Caco-2 (cell line): ENCODE results near the gene NFIC. TPM values are rescaled to one million over a fixed set of nuclear protein-coding genes. Genes with fewer than 3 reads are reported as not detected.

Source experiments
- BruUV-seq: library from RNA; stranded (reverse); fragments of 400-500 nt; replicated peaks from 2 replicates; lab custom pipeline; 2021; lab: Mats Ljungman, UMichigan
- CTCF ChIA-PET: fragments of 300-600 bp; sonication (Branson Sonifier 250); formaldehyde crosslinking; loops from one replicate; lab custom pipeline; 2022; ENCODE audit warnings: antibody characterized with exemption; lab: Charles Lee
- POLR2A ChIA-PET: fragments of 300-600 bp; sonication (Branson Sonifier 250); formaldehyde crosslinking; loops from one replicate; lab custom pipeline; 2022; ENCODE audit warnings: antibody characterized with exemption; lab: Charles Lee
- DNase-seq, 2 experiments: peaks; one replicate each; pipeline versions ENCODE4 v3.0.0 to v3.0.0-alpha.2; 2020 to 2022
- H3K27me3 ChIP-seq: replicated peaks from 2 replicates; pipeline ENCODE4 v1.6.0; 2011; ENCODE audit warnings: low read length; ENCODE audit not compliant: control insufficient read depth, insufficient read depth
- H3K36me3 ChIP-seq: 2 replicates; pipeline ENCODE4 v1.5.1; 2011; ENCODE audit warnings: low read length; ENCODE audit not compliant: control insufficient read depth, insufficient read depth
- H3K4me1 ChIP-seq: fragments of 250-450 bp; sonication (Bioruptor Pico); 2 replicates; pipeline ENCODE4 v1.5.1; 2020; ENCODE audit warnings: mild to moderate bottlenecking
- H3K4me3 ChIP-seq: 2 replicates; pipeline ENCODE4 v1.5.1; 2011; ENCODE audit warnings: low read depth, mild to moderate bottlenecking, control low read depth, low read length
- H3K9me3 ChIP-seq: fragments of 250-450 bp; sonication (Bioruptor Pico); 2 replicates; pipeline ENCODE4 v1.5.1; 2020; ENCODE audit warnings: mild to moderate bottlenecking, moderate library complexity
- H3K27ac Mint-ChIP-seq: one replicate; pipeline ENCODE4 v1.8.0; 2022; ENCODE audit warnings: mixed read lengths; ENCODE audit not compliant: unreplicated experiment
- H3K27me3 Mint-ChIP-seq: one replicate; pipeline ENCODE4 v1.8.0; 2022; ENCODE audit warnings: mixed read lengths; ENCODE audit not compliant: insufficient read depth, unreplicated experiment
- H3K36me3 Mint-ChIP-seq: one replicate; pipeline ENCODE4 v1.8.0; 2022; ENCODE audit warnings: mild to moderate bottlenecking, mixed read lengths; ENCODE audit not compliant: insufficient read depth, unreplicated experiment
- H3K4me1 Mint-ChIP-seq: one replicate; pipeline ENCODE4 v1.8.0; 2022; ENCODE audit warnings: low read depth, mixed read lengths; ENCODE audit not compliant: unreplicated experiment
- H3K4me3 Mint-ChIP-seq: one replicate; pipeline ENCODE4 v1.8.0; 2022; ENCODE audit warnings: mild to moderate bottlenecking, moderate library complexity, mixed read lengths; ENCODE audit not compliant: unreplicated experiment
- H3K9me3 Mint-ChIP-seq: one replicate; pipeline ENCODE4 v1.8.0; 2022; ENCODE audit warnings: mixed read lengths; ENCODE audit not compliant: unreplicated experiment
- intact Hi-C: fragments of 100-400 bp; cut with micrococcal nuclease; formaldehyde crosslinking; loops from one replicate; pipeline ENCODE4 v1.10.0; 2022; ENCODE audit not compliant: unreplicated experiment
- total RNA-seq: library from RNA; stranded (reverse); gene quantifications from 2 replicates; pipeline ENCODE4 v1.2.3, GENCODE V29; 2022
- TF ChIP-seq, protein P1 (sequence below), 2 experiments: fragments of 200-600 bp in 1 of 2; IDR thresholded peaks; 1 replicate in 1 of 2; 2 replicates in 1 of 2; pipeline versions ENCODE4 v1.5.1 to v1.8.0; 2011 to 2022; ENCODE audit warnings: antibody characterized with exemption in 1 of 2, control low read depth in 1 of 2, inconsistent platforms in 1 of 2, low read depth in 1 of 2, low read length in 1 of 2, mild to moderate bottlenecking in 1 of 2, moderate library complexity in 1 of 2; ENCODE audit not compliant: insufficient read depth in 1 of 2, severe bottlenecking in 1 of 2, unreplicated experiment in 1 of 2

The NFIC gene
- total RNA-seq, 1 experiment from 2014 or later, result 5.1 TPM

- CTCF ChIA-PET, result interaction anchor here (0.6 to 1.4 kb wide), 2 partner anchors 53 to 169 kb away, joined by 3 to 5 read pairs; no protein-coding TSS in a partner anchor
These were observed 65.5 kb downstream of the NFIC start for GRCh38 chr19:3431760-3432397.

GRCh38 chr19:3433313-3433712 is 66.9 kb downstream of the NFIC start:
- no peaks in the 10 kb centered on the region for H3K9me3 Mint-ChIP-seq
- no peaks in the 10 kb centered on the region for H3K27me3 ChIP-seq
- H3K4me1 Mint-ChIP-seq, result no peaks in the 10 kb centered on the region
- H3K27me3 Mint-ChIP-seq, result no peaks in the 10 kb centered on the region
- H3K36me3 Mint-ChIP-seq, result no peaks in the 10 kb centered on the region
- H3K4me1 ChIP-seq, result no peaks in the 10 kb centered on the region
- BruUV-seq, result no TSS peak
- no peaks in the 10 kb centered on the region for H3K9me3 ChIP-seq
- no peak overlapping the region for H3K4me3 ChIP-seq
- H3K27ac Mint-ChIP-seq, result no peak overlapping the region
- POLR2A ChIA-PET, result no interaction called here
- H3K4me3 Mint-ChIP-seq, result no peak overlapping the region
- CTCF ChIA-PET, result no interaction called here
- TF ChIP-seq, protein P1, sequence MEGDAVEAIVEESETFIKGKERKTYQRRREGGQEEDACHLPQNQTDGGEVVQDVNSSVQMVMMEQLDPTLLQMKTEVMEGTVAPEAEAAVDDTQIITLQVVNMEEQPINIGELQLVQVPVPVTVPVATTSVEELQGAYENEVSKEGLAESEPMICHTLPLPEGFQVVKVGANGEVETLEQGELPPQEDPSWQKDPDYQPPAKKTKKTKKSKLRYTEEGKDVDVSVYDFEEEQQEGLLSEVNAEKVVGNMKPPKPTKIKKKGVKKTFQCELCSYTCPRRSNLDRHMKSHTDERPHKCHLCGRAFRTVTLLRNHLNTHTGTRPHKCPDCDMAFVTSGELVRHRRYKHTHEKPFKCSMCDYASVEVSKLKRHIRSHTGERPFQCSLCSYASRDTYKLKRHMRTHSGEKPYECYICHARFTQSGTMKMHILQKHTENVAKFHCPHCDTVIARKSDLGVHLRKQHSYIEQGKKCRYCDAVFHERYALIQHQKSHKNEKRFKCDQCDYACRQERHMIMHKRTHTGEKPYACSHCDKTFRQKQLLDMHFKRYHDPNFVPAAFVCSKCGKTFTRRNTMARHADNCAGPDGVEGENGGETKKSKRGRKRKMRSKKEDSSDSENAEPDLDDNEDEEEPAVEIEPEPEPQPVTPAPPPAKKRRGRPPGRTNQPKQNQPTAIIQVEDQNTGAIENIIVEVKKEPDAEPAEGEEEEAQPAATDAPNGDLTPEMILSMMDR (IDR thresholded peaks at IDR 0.05; ENCODE audit: insufficient read depth in 1 of 2, low read depth in 1 of 2, low read length in 1 of 2, severe bottlenecking in 1 of 2, unreplicated experiment in 1 of 2), result no peak
- no peaks in the 10 kb centered on the region for H3K36me3 ChIP-seq
- intact Hi-C loops, result no loop called here
- DNase-seq, result no peak

More at GRCh38 chr19:3431760-3432397, 65.5 kb downstream of the NFIC start:
- Histone ChIP-seq H3K9me3 (no peaks in the 10 kb centered on the region), H3K4me3 (no peak overlapping the region), H3K27me3 (no peaks in the 10 kb centered on the region), H3K4me1 (no peaks in the 10 kb centered on the region), H3K36me3 (no peaks in the 10 kb centered on the region)
- H3K4me1 Mint-ChIP-seq, result no peaks in the 10 kb centered on the region
- TF ChIP-seq, protein P1 (IDR thresholded peaks at IDR 0.05; ENCODE audit: insufficient read depth in 1 of 2, low read depth in 1 of 2, low read length in 1 of 2, severe bottlenecking in 1 of 2, unreplicated experiment in 1 of 2), result no peak
- no peaks in the 10 kb centered on the region for H3K9me3 Mint-ChIP-seq
- H3K27ac Mint-ChIP-seq, result no peak overlapping the region
- intact Hi-C loops, result no loop called here
- H3K4me3 Mint-ChIP-seq, result no peak overlapping the region
- POLR2A ChIA-PET, result no interaction called here
- H3K27me3 Mint-ChIP-seq, result no peaks in the 10 kb centered on the region
- H3K36me3 Mint-ChIP-seq, result no peaks in the 10 kb centered on the region
- BruUV-seq, result no TSS peak
- no peak for DNase-seq

DNA sequence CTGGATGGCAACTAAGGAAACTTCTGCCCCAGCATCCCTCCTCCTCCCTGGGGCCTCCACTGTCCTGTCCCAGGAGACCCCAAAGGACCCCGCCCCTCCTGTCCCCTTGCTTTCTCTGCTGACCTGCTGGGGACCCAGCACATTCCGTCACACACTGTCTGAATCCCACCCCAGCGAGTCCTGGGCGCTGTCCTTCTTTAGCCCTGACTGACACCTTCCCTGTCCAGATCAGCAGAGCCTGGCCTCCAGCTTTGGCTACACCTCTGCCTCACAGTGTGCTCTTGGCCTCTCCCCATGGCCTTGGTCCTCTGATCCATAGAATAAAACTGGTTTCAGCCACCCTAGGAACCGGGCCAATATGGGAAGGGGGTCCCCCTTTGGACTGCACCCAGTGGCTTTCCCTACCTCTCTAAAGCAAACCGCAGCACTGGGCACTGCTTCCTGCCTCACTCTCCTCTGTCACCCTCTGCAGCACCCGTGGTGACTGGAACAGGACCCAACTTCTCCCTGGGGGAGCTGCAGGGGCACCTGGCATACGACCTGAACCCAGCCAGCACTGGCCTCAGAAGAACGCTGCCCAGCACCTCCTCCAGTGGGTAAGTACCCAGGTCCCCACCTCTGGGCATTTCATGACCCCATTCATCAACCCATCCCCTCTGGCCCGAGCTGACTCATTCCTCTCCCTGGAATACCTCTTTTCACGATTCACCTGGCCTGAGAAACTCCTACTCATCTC is 67.6 kb downstream of the NFIC start:
- Mint-ChIP-seq H3K36me3 (no peaks in the 10 kb centered on the region), H3K4me3 (peak overlapping the region; percentile 80), H3K27me3 (no peaks in the 10 kb centered on the region), H3K27ac (peak overlapping the region; percentile 96), H3K4me1 (no peaks in the 10 kb centered on the region), H3K9me3 (no peaks in the 10 kb centered on the region)
- ChIA-PET POLR2A (no interaction called here), CTCF (interaction anchor here (1.3 kb wide), 1 partner anchor 51 kb away, joined by 5 read pairs; no protein-coding TSS in a partner anchor)
- intact Hi-C loops, result no loop called here
- Histone ChIP-seq H3K4me1 (no peaks in the 10 kb centered on the region), H3K27me3 (no peaks in the 10 kb centered on the region), H3K9me3 (no peaks in the 10 kb centered on the region), H3K36me3 (no peaks in the 10 kb centered on the region), H3K4me3 (no peak overlapping the region; the same call in 1 of the 2 replicates)
- DNase-seq, result no peak
- TF ChIP-seq, protein P1 (IDR thresholded peaks at IDR 0.05; ENCODE audit: insufficient read depth in 1 of 2, low read depth in 1 of 2, low read length in 1 of 2, severe bottlenecking in 1 of 2, unreplicated experiment in 1 of 2), result no peak
- BruUV-seq, result TSS peak; percentile 50
